Amniotic epithelial cell (primary cell): ENCODE results near the gene P3H1.
"Not testable (repeated sequence)": the region's sequence is repeated elsewhere in the genome, so short reads cannot be mapped to it uniquely, and the experiment has no call there.

Source experiments
- DNase-seq: peaks from one replicate; pipeline ENCODE4 v3.0.0-alpha.2; 2010; ENCODE audit warnings: low read depth

Gene P3H1

DNA sequence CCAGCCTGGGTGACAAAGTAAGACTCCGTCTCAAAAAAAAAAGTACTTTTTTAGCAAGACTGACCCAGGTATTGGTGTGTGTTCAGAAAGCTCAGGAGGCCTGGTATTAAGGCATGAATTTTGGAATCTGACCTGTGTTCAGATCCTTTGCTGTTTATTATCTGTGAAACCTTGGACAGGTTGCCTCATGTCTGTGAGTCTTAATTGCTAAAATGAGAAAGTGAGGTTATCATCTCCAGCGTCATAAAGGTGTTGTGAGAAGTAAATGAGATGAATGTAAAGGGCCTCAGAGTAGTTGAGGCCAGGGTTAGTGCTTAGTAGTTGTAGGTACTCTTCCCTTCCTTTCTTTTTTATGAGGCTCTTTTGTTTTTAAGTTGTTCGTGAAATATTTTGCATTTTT lies 3.0 kb upstream of the P3H1 start:
- DNase-seq, result no peak

DNA sequence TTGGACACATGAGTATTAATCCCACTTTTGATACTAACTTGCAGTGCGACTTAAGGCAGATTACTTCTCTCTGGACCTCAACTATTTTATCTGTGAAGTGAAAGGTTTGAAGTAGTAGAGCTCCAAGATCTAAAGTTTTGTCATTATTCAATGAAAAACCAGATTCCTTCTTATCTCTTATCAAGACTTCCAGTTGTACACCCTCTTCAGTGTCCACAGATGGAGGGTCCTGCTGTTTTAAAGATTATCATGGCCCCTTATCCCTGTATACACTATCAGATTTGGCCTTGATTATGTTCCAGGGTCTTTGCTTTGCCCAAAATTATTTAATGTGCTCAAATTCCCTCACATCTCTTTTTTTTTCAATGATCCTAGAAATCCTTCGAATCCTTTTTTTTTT lies 1.3 kb upstream of the P3H1 start:
- DNase-seq, result no peak

DNA sequence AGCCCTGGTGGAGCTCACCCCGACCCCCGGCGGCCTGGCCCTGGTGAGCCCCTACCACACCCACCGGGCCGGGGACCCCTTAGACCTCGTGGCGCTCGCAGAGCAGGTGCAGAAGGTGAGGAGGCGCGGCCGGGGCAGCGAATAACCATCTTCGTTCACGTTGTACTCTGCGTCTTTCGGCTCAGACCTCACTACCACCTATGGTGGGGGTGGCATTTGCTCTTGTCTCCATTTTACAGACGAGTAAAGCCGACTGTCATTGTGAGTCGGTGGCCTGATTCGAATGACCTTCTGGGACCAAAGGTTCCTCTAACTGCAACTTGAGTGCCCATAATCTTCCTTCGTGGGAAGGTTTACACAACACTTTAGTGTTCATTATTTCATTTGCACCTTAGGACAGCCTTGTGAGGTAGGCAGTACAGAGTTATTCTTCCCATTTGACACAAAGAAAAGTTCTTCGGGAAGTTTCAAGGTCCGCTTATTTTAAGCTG lies 727 bp upstream of the P3H1 start:
- no peak for DNase-seq

DNA sequence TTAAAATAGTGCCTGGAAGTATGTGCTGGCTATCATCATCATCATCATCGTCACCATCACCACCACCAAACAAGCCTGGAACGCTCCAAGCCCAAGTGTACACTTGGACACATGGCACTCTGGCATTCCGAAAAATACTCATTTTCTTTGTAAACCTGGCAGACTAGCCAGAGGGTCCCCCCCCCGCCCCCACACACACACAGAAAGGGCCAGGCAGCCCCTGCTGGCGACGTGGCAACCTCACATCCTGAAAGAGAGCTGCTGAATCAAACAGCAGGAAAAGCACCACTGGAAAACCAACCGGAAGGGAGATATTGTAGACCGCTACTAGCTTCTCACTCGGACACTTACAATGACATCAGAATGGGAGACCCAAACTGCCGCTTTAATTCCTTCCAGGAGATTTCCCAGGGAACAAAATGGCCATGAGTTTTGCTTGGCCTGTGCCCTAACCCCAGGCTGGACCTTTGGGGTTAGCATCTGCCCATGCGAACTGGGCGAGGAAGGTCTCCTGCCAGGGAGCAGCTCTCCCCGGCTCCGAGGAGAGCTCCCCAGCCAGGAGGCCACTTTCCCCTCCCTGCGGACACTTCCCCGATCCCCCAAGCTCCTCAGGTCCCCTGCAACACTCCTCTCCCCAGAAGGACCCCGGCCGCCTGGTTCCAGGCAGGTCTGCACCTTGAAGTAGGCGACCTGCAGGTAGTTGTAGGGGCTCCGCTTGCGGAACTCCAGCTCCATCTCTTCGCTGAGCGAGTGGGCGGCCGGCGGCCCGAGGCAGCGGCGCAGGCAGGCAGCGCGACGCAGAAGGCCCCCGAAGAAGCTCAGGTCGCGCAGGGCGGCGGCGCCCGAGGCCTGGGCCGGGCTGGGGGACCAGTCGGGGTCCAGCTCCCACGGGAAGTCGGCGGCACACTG lies 742 bp downstream of the P3H1 start:
- peak; percentile 74 for DNase-seq

DNA sequence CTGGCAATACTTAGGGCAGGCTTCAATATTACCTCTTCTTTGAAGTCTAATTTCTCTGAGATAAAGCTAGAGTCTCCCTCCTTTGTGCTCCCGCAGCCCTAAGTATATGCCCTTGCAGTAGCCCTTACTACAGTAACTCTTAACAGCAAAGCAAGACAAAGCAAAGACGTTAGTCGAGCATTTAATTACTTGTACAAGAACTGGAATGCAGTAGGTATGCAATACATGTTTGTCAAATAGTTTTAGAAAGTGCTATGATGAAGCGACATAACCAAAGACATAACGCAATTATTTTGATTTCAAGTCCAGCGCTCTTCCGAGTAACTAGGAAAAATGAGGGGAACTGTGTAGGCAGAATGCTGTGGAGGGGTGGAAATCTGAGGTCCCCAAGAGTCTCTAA lies 1.6 kb downstream of the P3H1 start:
- DNase-seq, result no peak

DNA sequence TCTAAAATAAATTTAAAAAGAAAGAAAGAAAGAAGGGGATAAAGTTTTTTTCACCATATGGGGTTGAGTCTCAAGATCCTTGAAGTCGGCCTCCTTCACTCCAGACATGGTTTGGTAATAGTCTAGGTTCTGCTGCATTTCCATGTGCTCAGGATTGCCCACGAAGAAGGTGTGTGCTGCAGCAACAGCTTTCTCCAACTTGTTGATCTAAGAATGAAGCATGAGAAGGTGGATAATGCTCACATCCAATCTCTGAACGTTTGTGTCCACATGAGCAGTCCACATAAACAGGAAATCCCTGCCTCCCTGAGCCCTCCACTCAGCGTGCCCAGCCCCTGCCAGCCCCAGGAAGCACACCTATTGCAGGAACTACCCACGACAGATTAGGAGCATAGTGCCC lies 4.6 kb downstream of the P3H1 start:
- DNase-seq, result no peak

DNA sequence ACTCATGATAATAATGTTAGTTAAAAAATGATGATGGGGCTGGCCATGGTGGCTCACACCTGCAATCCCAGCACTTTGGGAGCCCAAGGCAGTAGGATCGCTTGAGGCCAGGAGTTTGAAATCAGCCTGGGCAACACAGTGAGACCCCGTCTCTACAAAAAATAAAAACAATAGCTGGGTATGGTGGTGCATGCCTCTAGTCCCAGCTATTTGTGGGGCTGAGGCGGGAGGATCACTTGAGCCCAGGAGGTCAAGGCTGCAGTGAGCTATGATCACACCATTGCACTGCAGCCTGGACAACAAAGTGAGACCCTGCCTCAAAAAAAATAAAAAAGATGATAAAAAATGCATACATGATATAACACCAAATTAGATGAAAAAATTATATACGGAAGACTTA lies 5.3 kb downstream of the P3H1 start:
- no peak for DNase-seq

DNA sequence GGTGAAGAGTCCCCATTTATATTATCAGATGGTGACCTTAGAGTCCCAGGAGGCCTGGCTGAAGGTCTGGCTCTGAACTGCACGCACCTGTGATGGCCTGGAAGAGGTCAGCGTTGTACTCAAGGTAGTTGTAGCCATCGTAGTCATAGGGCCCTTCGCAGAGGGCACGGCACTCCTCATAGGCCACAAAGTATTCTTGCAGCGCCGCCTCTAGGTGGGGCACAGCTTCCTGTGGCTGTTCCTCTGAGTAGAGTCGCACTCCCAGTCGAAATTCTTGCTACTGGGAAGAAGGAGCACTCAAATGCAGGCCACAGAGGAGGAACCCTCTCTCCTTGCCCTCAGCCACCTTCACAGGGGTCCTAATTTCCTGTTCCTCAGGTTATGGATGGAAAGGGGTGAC lies 7.7 kb downstream of the P3H1 start:
- no peak for DNase-seq

DNA sequence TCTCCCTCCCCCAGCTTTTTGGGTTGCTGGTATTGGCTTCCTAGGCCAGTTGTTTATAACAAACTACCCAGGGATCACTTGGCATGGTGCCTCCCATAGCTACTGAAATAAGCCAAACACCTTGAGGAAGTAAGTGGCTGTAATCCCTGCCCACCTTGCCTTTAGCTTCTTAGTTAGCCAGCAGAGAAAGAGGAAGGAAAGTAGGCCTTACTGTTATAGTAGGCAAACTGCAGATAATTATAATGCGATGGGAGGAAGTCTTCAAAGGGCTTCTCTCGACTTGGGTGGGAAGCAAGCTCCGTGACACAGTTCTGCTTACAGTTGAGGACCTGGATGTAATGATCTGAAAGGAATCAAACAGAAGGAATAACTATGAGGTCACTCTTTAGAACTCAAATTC lies 8.2 kb downstream of the P3H1 start:
- DNase-seq, result no peak

DNA sequence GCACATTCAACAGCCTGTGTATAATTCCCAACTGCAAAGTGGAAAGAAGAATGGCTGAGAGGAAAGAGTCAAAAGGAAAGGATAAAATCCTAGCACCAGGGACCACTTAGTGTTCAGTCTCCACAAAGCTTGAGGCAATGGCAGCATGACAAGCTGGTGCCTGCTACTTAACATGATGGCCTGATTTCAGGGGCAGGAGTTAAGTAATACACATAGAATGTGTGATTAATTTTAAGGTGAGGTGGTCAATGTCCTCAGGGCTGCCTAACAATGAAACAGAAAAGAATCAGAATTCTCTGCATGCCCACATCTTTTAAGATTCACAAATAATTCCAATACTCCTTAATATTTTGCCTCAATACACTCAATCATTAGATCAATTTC lies 8.9 kb downstream of the P3H1 start:
- DNase-seq, result no peak

DNA sequence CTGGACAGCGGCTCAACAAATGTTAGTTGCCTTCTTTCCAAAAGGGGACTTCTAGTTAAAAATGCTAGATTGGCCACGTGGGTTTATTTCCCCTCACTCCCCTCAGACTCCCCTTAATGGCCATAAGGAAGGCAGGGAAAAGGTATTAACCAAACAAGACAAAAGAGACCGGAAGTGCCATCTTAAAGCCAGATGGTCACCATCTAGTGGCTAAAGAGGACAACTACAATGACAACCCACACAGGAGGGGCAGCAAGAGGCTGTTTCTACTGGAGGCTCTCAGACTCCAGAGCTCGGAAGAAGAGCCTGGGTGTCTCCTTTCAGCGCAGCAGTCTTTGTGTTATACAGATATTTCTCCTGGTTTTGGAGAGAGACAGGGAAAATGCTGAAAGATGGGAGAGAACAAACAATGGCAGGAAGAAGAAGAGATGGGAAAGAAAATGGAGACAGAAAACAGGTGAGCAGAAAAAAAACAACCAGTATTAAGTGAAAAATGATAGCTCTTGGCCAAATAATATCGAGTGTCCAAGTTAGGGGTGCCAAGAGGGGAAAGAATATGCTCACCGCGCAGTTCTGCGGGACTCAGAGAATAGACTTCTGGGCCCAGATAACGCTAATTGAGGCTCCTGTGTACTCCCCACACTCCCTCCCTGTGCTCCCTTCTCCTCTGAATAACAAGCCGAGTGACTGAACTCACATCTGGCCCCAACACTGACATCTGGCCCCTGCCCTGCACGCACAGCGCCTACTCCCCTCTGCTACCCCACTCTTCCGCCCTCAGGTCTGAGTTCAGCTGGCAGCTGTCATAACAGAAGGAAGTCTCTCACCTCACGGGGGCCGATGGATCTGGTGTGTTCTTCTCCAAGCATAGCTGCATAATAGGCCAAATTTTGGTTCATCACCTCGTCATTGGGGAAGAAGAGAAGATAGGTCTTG lies 9.6 kb downstream of the P3H1 start:
- peak; percentile 50 for DNase-seq

DNA sequence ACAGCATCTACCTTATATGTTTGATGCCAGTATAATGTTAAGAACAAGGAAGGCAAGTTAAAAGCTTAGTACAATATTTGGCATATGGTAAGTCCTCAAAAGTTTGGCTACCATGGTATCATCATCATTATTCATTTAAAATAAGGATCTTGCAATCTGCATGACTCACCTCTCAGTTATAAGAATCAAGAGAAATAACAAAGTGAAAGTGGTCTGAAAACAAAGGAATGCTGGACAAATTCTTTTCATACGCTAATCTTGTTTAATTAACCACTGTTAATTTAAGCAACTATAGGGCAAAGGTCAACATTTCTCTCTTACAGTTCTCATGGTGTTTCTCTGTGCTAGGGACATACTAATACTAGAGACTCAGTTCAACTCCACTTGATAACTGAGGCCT lies 13.8 kb downstream of the P3H1 start:
- peak; percentile 77 for DNase-seq

DNA sequence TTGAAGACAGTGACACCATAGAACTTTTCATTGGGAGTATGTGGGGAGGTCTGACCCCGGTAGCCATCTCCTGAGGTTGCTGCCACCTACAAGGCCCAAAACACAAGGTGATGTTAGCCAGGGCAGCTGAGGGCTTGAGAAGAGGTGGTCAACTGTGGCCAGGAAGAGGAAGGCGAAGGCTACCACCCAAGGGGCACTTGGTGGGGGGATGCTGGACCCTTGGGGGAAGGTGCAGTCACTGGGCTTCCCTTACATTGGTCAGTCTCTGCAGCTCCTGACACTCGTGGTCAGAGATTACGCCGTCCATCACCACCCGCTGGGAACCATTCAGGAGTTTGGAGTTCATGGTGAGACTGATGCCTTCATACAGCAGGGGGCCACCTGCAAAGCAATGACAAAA lies 14.5 kb downstream of the P3H1 start:
- no peak for DNase-seq

DNA sequence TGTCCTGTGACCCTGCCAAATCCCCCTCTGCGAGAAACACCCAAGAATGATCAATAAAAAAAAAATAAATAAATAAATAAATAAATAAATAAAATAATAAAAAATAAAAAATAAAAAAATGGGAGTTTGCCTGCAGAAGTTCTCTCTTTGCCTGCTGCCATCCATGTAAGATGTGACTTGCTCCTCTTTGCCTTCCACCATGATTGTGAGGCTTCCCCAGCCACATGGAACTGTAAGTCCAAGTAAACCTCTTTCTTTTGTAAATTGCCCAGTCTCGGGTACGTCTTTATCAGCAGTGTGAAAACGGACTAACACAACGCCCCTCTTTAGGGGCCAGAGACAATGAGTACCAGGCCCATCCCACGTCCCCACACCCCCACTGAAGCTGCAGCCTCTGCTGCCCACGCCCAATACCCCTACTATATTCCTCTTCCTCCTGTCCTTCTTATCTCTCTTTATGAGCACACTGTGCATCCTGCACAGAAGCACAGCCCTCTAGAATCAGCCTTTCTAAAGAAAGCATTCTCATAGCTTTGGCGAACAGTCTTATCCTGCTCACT lies 15.2 kb downstream of the P3H1 start:
- not testable (repeated sequence) for DNase-seq

DNA sequence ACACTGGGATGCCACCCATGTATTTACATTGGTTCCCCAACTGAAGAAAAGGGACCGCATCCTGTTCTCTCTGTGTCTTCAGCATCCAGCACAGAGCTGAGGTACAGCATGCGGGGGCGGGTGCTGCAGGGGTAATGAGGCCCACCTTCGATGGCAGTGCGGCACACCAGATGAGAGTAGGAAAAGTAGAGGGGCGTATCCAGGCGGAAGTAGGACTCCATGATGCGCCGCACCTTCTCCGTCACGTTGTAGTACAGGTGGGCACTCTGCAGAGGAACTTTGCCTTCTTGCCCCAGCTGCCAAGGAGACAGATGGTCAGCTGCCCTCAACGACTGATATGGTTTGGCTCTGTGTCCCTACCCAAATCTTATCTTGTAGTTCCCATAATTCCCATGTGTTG lies 16.8 kb downstream of the P3H1 start:
- no peak for DNase-seq

DNA sequence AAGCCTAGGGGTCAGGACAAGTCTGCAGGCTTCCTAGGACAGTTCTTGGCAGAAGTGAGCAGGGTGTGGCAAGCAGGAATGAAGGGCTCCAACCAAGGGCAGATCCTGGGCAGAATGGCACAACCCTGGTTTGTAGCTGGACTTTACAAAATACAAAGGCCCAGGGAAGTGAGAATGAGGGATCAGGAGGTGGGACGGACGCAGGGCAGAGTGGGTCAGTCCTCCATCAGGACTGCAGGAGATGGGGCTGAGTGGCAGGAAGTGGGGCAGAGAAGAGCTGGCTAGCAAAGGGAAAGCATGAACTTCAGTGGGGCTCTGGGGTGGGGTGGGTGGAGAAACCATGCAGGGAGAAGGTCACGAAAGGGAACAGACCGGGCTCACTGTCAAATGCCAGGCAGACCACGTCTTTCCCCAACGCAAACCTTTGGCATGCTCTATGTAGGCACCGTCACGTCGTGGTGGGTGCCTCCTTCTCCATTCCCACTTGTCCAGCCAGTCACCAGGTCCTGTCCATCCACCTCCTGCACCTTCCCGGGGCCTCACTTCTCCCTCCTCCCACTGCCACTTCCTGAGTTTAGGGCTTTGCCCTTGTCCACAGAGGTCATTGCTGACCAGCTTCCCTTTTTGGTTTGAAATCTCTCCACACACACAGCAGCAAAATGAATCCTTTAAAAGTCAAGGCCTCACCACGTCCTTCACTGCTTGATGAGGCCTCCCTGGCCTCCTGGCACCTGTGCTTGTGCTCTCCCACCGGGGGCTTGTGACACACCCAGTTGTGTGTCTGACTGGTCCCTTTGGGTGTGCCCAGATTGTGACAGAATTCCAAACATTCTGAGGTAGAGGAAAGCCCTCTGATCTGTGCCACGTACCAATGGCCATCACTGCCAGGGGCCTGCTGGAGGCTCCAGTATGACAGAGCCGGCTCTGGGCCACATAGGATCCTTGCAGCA lies 18.1 kb downstream of the P3H1 start:
- DNase-seq, result no peak

DNA sequence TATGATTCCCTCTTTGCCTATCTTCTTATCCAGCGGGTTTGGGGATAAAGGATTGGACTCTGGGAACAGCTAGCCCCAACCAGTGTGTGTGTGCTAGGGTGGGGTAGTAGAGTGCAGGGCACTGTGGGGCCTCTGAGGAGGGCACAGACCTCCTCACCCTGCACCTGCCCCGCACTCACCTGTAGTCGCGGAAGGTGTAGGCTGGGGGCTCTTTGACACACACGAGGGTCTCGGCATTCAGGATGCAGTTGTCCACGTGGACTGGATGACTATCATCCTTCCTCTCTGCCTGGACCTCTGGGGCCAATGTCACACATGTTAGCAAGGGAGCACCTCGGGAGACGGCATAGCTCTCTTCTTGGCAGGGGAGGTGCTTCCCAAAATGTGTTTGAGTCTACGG lies 18.8 kb downstream of the P3H1 start:
- DNase-seq, result no peak

DNA sequence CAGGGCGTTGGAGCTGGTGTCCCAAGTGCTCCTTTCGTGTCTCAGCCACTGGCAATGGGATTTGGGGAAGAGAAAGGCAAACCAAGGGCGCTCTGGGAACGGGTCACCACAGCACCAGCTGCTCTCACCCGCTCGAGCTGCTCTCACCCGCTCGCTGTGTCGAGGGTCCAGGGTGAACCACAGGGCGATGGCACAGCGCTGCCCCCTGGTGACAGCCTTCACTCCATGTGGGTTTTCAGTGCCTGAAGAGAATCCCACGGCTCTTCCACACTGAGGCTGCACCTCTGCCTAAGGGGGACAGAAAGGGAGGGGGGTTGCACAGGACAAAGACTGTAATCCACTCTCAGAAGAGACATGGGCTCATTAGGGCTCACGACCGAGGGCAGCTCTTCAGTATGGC lies 19.7 kb downstream of the P3H1 start:
- DNase-seq, result no peak

DNA sequence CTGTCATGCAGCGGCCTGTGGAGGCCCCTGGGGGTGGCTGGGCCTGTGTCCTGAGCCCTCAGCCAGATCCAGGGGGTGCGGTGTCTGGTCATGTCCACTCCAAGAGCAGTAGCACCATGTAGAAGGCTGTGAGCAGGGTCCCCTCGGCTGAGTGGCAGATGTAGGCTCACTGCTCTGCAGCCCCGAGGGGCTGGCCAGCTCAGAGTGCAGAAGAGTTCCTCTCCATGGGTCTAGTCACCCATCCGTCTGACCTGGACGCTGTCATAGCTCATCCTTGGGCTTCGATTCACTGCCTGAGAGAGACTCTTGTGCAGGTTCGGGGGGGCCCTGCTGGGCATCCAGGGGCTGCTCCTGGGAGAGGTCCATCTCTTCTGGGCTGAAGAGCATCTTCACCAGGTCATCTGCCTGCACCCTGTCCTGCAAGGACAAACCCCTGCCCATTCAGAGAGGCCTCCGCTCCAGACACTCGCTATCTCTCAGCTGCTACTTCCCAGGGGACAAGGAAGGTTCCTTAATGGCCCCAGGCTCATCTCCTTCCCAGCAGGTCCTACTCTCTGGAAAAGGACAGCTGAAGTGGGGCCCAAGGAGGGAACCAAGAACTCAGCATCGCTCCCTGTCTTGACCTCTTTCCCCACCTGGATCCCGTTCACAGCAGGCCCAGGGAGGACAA lies 20.3 kb downstream of the P3H1 start:
- DNase-seq, result no peak

DNA sequence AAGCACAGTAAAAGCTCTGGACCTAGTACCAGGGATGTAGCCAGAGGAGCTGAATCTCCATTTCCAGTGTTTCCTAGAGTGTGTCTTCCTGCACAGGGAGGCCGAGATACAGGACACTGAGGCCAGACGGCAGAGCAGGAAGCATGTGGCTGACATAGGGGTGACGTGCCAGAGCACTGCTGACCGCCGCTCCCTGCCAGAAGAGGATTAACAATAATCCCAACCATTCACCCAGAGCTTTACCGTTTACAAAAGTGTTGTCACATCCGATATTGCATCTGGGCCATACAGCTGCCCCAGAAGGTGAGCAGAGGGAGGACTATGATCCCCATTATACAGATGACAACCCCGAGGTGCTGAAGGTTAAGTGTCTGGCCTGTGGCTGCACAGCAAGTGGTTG lies 21.0 kb downstream of the P3H1 start:
- peak; percentile 38 for DNase-seq

DNA sequence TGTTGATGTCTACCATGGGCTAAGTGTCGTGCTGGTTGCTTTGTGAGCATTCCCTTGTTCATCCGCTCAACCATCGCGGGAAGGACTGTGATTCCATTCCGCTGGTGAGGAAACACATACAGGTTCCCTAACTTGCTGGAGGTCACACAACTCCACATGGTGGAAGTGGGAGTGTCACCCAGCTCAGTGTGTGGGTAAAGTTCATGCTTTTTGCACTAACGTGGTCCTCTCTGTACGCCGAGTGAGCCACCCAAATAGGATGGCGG lies 22.7 kb downstream of the P3H1 start:
- DNase-seq, result no peak
